Retinal pigment epithelial cell (primary cell): ENCODE results near the gene TMEM120B.

Experiments
- DNase-seq: peaks from one replicate; pipeline ENCODE4 v3.0.0-alpha.2; 2010; ENCODE audit warnings: low read depth
- H3K4me3 ChIP-seq: 2 replicates; pipeline ENCODE4 v1.5.1; 2011; ENCODE audit warnings: mild to moderate bottlenecking, low read length, control low read depth, moderate library complexity
- TF ChIP-seq, protein P1 (sequence below): conservative IDR thresholded peaks from 2 replicates; pipeline ENCODE4 v1.5.1; 2011; ENCODE audit warnings: low read depth, low read length, control low read depth, inconsistent platforms

TMEM120B gene

DNA sequence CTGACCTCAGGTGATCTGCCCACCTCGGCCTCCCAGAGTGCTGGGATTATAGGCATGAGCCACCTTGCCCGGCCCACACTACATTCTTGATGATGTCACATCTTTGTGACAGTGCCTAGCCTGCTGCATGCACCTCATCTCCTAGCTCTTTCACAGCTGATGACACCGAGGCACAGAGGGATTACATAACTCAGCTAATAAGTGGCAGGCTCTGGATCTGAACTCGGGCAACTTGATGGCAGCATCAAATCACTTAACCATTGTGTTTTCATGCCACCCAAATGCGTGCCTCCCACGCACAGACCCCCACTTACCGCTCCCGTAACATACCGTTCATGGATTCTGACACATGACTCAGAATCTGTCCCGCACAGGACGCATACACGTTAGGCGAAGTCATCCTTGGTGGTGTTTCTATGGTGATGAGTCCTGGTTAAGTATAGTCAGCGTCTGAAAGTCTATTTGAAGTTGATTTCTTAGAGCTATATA lies 7.4 kb downstream of the TMEM120B start:
- DNase-seq: no peak
- no peak overlapping the region for H3K4me3 ChIP-seq
- TF ChIP-seq, protein P1, sequence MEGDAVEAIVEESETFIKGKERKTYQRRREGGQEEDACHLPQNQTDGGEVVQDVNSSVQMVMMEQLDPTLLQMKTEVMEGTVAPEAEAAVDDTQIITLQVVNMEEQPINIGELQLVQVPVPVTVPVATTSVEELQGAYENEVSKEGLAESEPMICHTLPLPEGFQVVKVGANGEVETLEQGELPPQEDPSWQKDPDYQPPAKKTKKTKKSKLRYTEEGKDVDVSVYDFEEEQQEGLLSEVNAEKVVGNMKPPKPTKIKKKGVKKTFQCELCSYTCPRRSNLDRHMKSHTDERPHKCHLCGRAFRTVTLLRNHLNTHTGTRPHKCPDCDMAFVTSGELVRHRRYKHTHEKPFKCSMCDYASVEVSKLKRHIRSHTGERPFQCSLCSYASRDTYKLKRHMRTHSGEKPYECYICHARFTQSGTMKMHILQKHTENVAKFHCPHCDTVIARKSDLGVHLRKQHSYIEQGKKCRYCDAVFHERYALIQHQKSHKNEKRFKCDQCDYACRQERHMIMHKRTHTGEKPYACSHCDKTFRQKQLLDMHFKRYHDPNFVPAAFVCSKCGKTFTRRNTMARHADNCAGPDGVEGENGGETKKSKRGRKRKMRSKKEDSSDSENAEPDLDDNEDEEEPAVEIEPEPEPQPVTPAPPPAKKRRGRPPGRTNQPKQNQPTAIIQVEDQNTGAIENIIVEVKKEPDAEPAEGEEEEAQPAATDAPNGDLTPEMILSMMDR: no peak

DNA sequence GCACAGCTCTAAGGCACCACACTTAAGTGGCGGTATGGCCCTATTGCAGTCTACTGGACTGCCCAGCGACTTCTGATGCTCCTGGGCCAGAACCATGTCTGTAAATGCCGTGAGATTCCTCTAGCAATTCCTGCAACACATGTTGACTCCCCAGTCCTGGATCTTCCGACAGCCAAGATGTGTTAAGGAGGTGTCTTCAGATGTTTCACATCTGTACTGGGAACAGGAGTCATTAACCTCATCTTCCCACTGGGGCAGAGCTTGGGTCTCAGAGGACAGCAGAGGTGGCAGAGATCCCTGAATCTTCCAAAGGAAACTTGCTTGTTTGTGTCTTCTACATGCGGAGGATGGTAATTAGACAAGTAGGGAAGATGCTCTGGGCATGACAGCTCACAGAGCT lies 8.2 kb downstream of the TMEM120B start:
- DNase-seq: no peak
- TF ChIP-seq, protein P1: no peak
- no peak overlapping the region for H3K4me3 ChIP-seq

DNA sequence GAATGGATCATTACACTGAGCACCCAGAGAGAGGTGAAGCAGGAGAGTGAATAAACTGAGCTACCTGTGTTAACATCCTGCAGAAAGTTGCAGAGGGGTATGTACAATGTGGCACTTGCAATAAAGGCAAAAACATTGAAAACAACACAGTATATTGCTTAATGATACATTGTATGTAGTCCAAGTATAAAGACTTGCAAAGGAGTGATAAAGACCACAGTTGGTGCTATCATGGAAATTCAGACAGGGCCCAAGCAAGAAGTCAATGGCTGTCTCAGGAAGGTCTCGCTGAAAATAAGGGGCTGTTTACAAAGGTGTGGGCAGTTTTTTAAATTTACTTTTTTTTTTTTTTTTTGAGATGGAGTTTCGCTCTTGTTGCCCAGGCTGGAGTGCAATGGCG lies 10.0 kb downstream of the TMEM120B start:
- no peak overlapping the region for H3K4me3 ChIP-seq
- TF ChIP-seq, protein P1: no peak
- DNase-seq: no peak

DNA sequence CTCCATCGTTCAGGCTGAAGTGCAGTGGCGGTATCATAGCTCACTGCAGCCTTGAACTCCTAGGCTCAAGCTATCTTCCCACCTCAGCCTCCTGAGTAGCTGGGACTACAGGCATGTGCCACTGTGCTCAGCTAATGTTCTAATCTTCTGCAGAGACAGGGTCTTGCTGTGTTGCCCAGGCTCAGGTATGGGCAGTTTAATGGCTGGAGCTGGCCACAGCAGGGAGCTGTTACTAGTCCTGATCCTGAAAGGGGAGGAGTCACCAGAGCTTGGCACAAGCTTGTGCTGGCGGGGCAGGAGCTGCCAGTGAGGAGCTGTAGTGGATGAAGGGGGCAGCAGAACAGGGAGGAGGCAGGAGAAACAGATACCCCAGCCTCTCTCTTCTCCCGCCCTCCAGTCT lies 10.6 kb downstream of the TMEM120B start:
- no peak overlapping the region for H3K4me3 ChIP-seq

DNA sequence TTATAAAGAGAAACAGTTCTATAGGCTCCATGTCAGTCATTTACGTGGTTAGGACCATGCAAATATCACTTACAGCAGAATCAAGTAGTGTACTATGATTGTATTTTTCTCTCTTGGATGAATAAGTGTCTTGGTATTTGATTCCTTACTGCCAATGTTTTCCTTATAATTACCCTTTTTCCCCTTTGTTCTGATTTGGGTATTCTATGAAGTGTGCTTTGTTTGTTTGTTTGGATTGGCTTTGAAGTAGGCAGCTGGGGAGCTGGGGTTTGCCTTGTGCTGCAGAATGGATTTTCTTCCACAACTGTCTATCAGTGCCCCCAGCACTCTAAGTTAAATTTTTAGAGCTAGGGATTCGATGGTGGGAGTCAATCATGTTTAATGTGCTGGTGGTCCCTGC lies 12.4 kb downstream of the TMEM120B start:
- TF ChIP-seq, protein P1: no peak
- H3K4me3 ChIP-seq: no peak overlapping the region
- DNase-seq: no peak

More for the DNA sequence above, 10.6 kb downstream of the TMEM120B start:
- TF ChIP-seq, protein P1: no peak
- DNase-seq: no peak

DNA sequence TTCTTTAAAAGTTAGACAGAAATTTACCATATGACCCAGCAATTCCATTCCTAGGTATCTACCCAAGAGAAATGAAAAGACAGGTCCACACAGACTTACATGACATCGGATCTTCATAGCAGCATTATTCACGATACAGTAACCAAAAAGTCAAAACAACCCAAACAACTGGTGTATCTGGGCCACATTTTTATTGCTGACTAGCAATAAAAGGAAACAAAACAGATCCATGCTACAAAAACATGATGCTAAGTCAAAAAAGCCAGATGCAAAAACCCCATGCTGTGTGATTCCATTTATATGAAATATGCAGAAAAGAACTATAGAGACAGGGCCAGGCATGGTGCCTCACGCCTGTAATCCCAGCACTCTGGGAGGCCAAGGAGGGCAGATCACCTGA lies 12.9 kb downstream of the TMEM120B start:
- TF ChIP-seq, protein P1: no peak
- DNase-seq: no peak
- H3K4me3 ChIP-seq: no peak overlapping the region

DNA sequence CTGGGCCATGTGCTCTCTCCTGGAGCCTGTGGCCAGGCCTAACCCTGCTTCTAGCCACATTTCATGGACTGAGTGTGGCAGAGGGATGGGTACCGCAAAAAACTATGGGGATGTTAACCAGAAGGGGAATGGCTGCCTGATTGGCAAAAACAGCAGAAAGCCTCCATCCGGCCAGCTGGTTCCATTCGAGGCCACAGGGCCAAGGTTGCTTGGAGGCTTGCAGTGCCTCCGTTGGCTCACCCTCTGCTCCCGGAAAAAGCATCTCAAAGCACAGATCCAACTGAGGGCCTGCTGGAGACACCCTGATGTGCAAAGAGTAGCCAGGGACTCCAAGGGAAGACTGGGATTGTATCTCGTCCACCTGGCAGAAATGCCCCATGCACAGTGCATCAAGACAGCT lies 16.5 kb downstream of the TMEM120B start:
- TF ChIP-seq, protein P1: no peak

More for the DNA sequence above, 16.5 kb downstream of the TMEM120B start:
- DNase-seq: no peak
- no peak overlapping the region for H3K4me3 ChIP-seq
